Measurements from ENCODE around the gene NOVA2.

NOVA2 gene

GRCh38 chr19:45998834-45999233 is 25.2 kb upstream of the NOVA2 start:
- H3K9ac ChIP-seq (ENCODE audit: low read depth, low read length): no peak overlapping the region
- WGBS: 92% methylated on average over 4 of the region's 4 CpGs

GRCh38 chr19:45996933-45997332 is 23.3 kb upstream of the NOVA2 start:
- 84% methylated on average over 8 of the region's 8 CpGs for WGBS
- H3K27me3 ChIP-seq (ENCODE audit: insufficient read depth, low read length): no peaks in the 10 kb centered on the region
- peaks cover 5% of the 10 kb centered on the region; the same call in 1 of the 2 replicates for H3K4me1 ChIP-seq (ENCODE audit: insufficient read depth, low read length)
- peaks cover 7% of the 10 kb centered on the region; the same call in 1 of the 2 replicates for H3K36me3 ChIP-seq (ENCODE audit: insufficient read depth, low read length)
- no peaks in the 10 kb centered on the region for H3K9me3 ChIP-seq (ENCODE audit: insufficient read depth, low read depth, low read length)
- H3K4me3 ChIP-seq (ENCODE audit: low read length): no peak overlapping the region
- H3K9ac ChIP-seq (ENCODE audit: low read depth, low read length): no peak overlapping the region
- H3K27ac ChIP-seq (ENCODE audit: low read depth, low read length): no peak overlapping the region

More at GRCh38 chr19:45998834-45999233, 25.2 kb upstream of the NOVA2 start:
- peaks cover 7% of the 10 kb centered on the region; the same call in 1 of the 2 replicates for H3K36me3 ChIP-seq (ENCODE audit: insufficient read depth, low read length)
- H3K27me3 ChIP-seq (ENCODE audit: insufficient read depth, low read length): no peaks in the 10 kb centered on the region
- no peak overlapping the region for H3K27ac ChIP-seq (ENCODE audit: low read depth, low read length)
- no peak overlapping the region for H3K4me3 ChIP-seq (ENCODE audit: low read length)
- no peaks in the 10 kb centered on the region for H3K9me3 ChIP-seq (ENCODE audit: insufficient read depth, low read depth, low read length)
- H3K4me1 ChIP-seq (ENCODE audit: insufficient read depth, low read length): peaks cover 5% of the 10 kb centered on the region; the same call in 1 of the 2 replicates

- Histone ChIP-seq H3K36me3 (ENCODE audit: insufficient read depth, low read length) (peaks cover 7% of the 10 kb centered on the region; the same call in 1 of the 2 replicates), H3K9me3 (ENCODE audit: insufficient read depth, low read depth, low read length) (no peaks in the 10 kb centered on the region), H3K4me3 (ENCODE audit: low read length) (peak overlapping the region; percentile 98), H3K4me1 (ENCODE audit: insufficient read depth, low read length) (peaks cover 5% of the 10 kb centered on the region; the same call in 1 of the 2 replicates), H3K27me3 (ENCODE audit: insufficient read depth, low read length) (no peaks in the 10 kb centered on the region), H3K27ac (ENCODE audit: low read depth, low read length) (no peak overlapping the region), H3K9ac (ENCODE audit: low read depth, low read length) (peak overlapping the region; percentile 80)
- WGBS: 20% methylated on average over 13 of the region's 13 CpGs
Observed at GRCh38 chr19:45995715-45996385, 22.2 kb upstream of the NOVA2 start.

GRCh38 chr19:45994998-45995714 is 21.5 kb upstream of the NOVA2 start, which contains the start of gene CCDC61:
TSS of gene CCDC61 (plus strand) at chr19:45995467. CDS start at chr19:46003019, 7,552 bp downstream.
- peaks cover 7% of the 10 kb centered on the region; the same call in 1 of the 2 replicates for H3K36me3 ChIP-seq (ENCODE audit: insufficient read depth, low read length)
- peaks cover 5% of the 10 kb centered on the region; the same call in 1 of the 2 replicates for H3K4me1 ChIP-seq (ENCODE audit: insufficient read depth, low read length)
- no peak within 1 kb of the TSS for H3K27ac ChIP-seq (ENCODE audit: low read depth, low read length)
- under 1% methylated on average over 34 of the region's 34 CpGs for WGBS
- no peaks in the 10 kb centered on the region for H3K9me3 ChIP-seq (ENCODE audit: insufficient read depth, low read depth, low read length)
- peak within 1 kb of the TSS; percentile 98 for H3K4me3 ChIP-seq (ENCODE audit: low read length)
- no peaks in the 10 kb centered on the region for H3K27me3 ChIP-seq (ENCODE audit: insufficient read depth, low read length)
- H3K9ac ChIP-seq (ENCODE audit: low read depth, low read length): peak within 1 kb of the TSS; percentile 80

GRCh38 chr19:45994456-45994997 is 20.9 kb upstream of the NOVA2 start:
- peak overlapping the region; percentile 98 for H3K4me3 ChIP-seq (ENCODE audit: low read length)
- H3K9me3 ChIP-seq (ENCODE audit: insufficient read depth, low read depth, low read length): no peaks in the 10 kb centered on the region
- H3K27me3 ChIP-seq (ENCODE audit: insufficient read depth, low read length): no peaks in the 10 kb centered on the region
- no peak overlapping the region for H3K9ac ChIP-seq (ENCODE audit: low read depth, low read length)
- no peak overlapping the region for H3K27ac ChIP-seq (ENCODE audit: low read depth, low read length)
- peaks cover 5% of the 10 kb centered on the region; the same call in 1 of the 2 replicates for H3K4me1 ChIP-seq (ENCODE audit: insufficient read depth, low read length)
- peaks cover 7% of the 10 kb centered on the region; the same call in 1 of the 2 replicates for H3K36me3 ChIP-seq (ENCODE audit: insufficient read depth, low read length)
- WGBS: 25% methylated on average over 8 of the region's 8 CpGs

- Histone ChIP-seq H3K36me3 (ENCODE audit: insufficient read depth, low read length) (no peaks in the 10 kb centered on the region), H3K4me1 (ENCODE audit: insufficient read depth, low read length) (no peaks in the 10 kb centered on the region), H3K27me3 (ENCODE audit: insufficient read depth, low read length) (no peaks in the 10 kb centered on the region), H3K4me3 (ENCODE audit: low read length) (no peak overlapping the region), H3K27ac (ENCODE audit: low read depth, low read length) (no peak overlapping the region), H3K9ac (ENCODE audit: low read depth, low read length) (no peak overlapping the region), H3K9me3 (ENCODE audit: insufficient read depth, low read depth, low read length) (no peaks in the 10 kb centered on the region)
- 93% methylated on average over 12 of the region's 12 CpGs for WGBS
Observed at GRCh38 chr19:45990113-45990728, 16.6 kb upstream of the NOVA2 start.

GRCh38 chr19:45985321-45985720 is 11.7 kb upstream of the NOVA2 start:
- H3K9me3 ChIP-seq (ENCODE audit: insufficient read depth, low read depth, low read length): no peaks in the 10 kb centered on the region

GRCh38 chr19:45981350-45981749 is 7.7 kb upstream of the NOVA2 start:
- no peak overlapping the region for H3K27ac ChIP-seq (ENCODE audit: low read depth, low read length)
- H3K4me3 ChIP-seq (ENCODE audit: low read length): no peak overlapping the region
- no peaks in the 10 kb centered on the region for H3K9me3 ChIP-seq (ENCODE audit: insufficient read depth, low read depth, low read length)
- H3K9ac ChIP-seq (ENCODE audit: low read depth, low read length): no peak overlapping the region
- peaks cover 5% of the 10 kb centered on the region; the same call in 1 of the 2 replicates for H3K4me1 ChIP-seq (ENCODE audit: insufficient read depth, low read length)
- H3K36me3 ChIP-seq (ENCODE audit: insufficient read depth, low read length): no peaks in the 10 kb centered on the region
- no peaks in the 10 kb centered on the region; the same call in 1 of the 2 replicates for H3K27me3 ChIP-seq (ENCODE audit: insufficient read depth, low read length)
- 72% methylated on average over 2 of the region's 2 CpGs for WGBS

More at GRCh38 chr19:45985321-45985720, 11.7 kb upstream of the NOVA2 start:
- peaks cover 5% of the 10 kb centered on the region; the same call in 1 of the 2 replicates for H3K4me1 ChIP-seq (ENCODE audit: insufficient read depth, low read length)
- H3K36me3 ChIP-seq (ENCODE audit: insufficient read depth, low read length): no peaks in the 10 kb centered on the region
- 77% methylated on average over 6 of the region's 7 CpGs for WGBS
- no peak overlapping the region for H3K27ac ChIP-seq (ENCODE audit: low read depth, low read length)
- H3K4me3 ChIP-seq (ENCODE audit: low read length): no peak overlapping the region
- no peak overlapping the region for H3K9ac ChIP-seq (ENCODE audit: low read depth, low read length)
- no peaks in the 10 kb centered on the region for H3K27me3 ChIP-seq (ENCODE audit: insufficient read depth, low read length)

- Histone ChIP-seq H3K27ac (ENCODE audit: low read depth, low read length) (no peak overlapping the region), H3K36me3 (ENCODE audit: insufficient read depth, low read length) (no peaks in the 10 kb centered on the region), H3K9ac (ENCODE audit: low read depth, low read length) (no peak overlapping the region), H3K9me3 (ENCODE audit: insufficient read depth, low read depth, low read length) (no peaks in the 10 kb centered on the region), H3K4me3 (ENCODE audit: low read length) (no peak overlapping the region), H3K4me1 (ENCODE audit: insufficient read depth, low read length) (peaks cover 5% of the 10 kb centered on the region; the same call in 1 of the 2 replicates), H3K27me3 (ENCODE audit: insufficient read depth, low read length) (peaks cover 4% of the 10 kb centered on the region; the same call in 1 of the 2 replicates)
- 85% methylated on average over 7 of the region's 7 CpGs for WGBS
Observed at GRCh38 chr19:45978156-45978555, 4.5 kb upstream of the NOVA2 start.

- 83% methylated on average over 14 of the region's 14 CpGs for WGBS
- Histone ChIP-seq H3K36me3 (ENCODE audit: insufficient read depth, low read length) (no peaks in the 10 kb centered on the region), H3K27ac (ENCODE audit: low read depth, low read length) (no peak overlapping the region), H3K9me3 (ENCODE audit: insufficient read depth, low read depth, low read length) (no peaks in the 10 kb centered on the region), H3K4me3 (ENCODE audit: low read length) (no peak overlapping the region), H3K27me3 (ENCODE audit: insufficient read depth, low read length) (peaks cover 21% of the 10 kb centered on the region), H3K4me1 (ENCODE audit: insufficient read depth, low read length) (peaks cover 6% of the 10 kb centered on the region; the same call in 1 of the 2 replicates), H3K9ac (ENCODE audit: low read depth, low read length) (no peak overlapping the region)
Observed at GRCh38 chr19:45976178-45976577, 2.5 kb upstream of the NOVA2 start.
